ENCODE data around the gene VIT.

The VIT gene

DNA sequence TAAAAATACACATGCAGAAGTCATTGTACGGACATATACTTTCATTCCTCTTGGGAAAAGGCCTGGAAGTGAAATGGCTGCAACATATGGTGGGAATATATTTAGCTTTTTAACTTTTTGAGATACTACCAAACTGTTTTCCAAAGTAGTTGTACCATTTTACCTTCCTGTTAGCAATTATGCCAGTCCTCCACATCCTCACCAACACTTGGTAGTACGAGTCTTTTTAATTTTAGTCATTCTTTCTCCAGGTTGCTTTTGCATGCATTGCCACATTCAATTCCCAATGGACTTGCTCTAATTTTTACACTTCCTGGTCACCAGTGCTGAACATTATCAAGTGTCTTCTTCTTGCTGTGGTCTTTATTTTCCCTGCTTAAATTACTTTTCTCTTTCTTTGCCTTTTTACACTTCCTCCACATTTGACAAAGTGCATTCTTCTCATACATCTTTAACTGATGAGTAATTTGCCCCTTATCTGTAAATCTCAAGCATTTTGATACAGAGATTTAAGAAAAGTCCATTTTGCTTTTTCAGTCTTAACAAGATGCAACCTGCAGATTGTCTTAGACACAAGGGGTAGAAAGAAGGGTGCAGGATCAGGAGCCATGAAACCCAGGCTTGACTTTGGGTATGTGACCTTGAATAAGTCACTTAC lies 14.5 kb downstream of the VIT start:
- no peak for DNase-seq (ENCODE audit: low spot score)

DNA sequence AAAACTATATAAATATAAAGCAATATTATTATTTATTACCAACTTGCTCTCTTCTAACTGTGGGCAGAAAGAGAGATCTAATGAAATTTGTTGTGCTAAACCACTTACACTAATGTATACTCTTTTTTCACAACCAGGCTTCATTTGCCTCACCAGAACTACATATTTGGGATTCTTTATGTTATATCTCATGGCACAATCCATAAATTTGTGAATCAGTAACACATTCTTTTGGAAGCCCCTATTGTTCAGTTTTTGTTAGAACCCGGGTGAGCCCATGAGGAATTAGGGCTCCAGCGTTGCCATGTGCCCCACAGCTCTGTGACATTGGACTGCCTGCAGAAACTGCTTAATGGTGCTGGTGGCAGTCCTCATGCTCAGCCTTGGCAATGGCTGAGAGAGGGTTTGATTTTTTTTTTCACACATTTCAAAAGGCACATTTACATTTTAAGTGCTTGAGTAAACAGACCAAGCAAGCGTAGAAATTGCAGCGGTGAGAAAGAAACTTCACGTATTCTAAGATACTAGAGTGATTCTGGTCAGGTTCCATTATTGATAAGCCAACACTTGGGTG lies 15.3 kb downstream of the VIT start:
- no peak for DNase-seq (ENCODE audit: low spot score)

DNA sequence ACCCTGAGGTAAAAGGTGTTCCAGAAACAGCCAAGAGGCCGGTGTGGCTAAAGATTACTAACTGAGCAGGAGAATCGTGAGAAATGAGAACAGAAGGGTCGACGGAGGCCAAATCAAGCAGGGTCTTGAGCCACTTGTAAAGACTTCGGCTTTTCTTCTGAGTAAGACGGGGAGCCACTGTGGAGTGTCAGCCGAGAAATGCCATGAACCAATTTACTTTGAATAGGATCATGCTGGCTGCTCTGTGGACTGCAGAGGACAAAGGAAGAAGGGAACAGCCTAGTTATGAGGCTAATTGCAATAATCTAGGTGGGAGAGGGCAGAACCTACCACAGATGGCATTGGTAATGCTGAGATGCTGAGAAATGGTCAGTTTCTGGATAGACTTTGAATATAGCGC lies 16.8 kb downstream of the VIT start:
- DNase-seq (ENCODE audit: low spot score): no peak

DNA sequence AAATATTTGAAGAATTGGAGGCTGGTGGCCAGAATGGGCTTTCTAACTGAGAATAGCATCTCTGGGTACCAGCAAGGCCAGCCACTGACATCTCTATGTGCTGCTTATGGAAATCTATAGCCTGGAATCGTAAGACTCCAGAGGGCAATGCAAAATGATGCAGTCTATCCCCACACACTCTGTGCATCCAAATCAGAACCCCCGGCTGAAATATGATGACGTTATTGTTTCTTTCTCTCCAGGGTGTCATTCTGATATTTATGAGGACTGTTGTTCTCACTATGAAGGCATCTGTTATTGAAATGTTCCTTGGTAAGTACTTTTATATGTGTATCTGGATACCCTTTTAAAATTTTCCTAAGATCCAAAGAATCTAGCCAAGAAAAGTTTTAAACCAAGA lies 19.6 kb downstream of the VIT start:
- no peak for DNase-seq (ENCODE audit: low spot score)

DNA sequence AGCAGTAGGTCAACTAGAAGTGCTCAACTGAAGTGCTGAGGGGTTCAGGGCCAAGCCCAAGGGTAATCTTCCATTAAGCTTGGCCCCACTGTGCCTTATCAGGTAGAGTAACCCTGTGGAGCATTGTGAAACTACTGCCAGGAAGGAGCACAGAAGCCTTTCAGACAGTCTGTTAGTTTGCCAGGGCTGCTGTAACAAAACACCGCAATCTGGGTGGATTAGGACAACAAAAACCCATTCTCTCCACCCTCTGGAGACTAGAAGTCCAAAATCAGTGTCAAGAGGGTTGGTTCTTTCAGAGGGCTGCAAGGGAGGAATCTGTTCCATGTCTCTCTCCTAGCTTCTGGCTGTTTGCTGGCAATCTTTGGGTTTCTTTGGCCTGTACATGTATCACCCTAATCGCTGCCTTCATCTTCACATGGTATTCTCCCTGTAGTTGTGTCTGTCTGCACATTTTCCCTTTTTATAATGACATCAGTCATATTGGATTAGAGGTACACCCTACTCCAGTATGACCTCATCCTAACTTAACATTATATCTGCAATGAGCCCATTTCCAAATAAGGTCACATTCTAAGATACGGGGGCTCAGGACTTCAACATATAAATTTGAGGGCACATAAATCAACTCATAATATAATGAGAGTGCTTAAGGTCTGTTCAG lies 21.2 kb downstream of the VIT start:
- no peak for DNase-seq (ENCODE audit: low spot score)

DNA sequence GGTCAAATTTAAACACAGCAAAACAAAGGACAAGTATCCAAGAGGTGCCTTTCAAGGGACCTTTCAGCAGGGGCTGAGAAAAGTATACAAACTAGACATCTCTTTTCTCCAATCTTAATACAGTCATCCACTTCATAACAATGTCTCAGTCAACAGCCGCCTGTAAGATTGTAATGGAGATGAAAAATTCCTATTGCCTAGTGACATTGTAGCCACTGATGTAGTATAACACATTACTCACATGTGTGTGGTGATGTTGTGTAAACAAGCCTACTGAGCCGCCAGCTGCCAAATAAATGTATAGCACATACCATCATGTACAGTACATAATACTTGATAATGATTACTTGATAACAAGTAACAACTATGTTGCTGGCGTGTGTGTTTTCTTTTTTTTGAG lies 31.0 kb downstream of the VIT start:
- no peak for DNase-seq (ENCODE audit: low spot score)

DNA sequence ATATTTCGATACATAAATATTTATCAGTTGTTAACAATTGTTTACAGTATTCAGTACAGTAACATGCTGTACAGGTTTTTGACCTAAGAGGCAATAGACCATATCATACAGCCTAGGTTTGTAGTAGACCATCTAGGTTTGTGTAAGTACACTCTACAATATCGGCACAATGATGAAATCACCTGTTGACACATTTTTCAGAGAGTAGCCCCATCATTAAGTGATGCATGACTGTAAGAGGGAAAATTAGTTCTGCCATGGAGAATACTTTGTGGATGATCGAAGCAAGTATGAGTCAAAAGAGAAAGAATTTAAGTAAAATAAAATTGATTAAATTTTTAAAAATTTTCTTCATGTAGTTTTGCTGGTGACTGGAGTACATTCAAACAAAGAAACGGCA lies 32.6 kb downstream of the VIT start:
- no peak for DNase-seq (ENCODE audit: low spot score)

DNA sequence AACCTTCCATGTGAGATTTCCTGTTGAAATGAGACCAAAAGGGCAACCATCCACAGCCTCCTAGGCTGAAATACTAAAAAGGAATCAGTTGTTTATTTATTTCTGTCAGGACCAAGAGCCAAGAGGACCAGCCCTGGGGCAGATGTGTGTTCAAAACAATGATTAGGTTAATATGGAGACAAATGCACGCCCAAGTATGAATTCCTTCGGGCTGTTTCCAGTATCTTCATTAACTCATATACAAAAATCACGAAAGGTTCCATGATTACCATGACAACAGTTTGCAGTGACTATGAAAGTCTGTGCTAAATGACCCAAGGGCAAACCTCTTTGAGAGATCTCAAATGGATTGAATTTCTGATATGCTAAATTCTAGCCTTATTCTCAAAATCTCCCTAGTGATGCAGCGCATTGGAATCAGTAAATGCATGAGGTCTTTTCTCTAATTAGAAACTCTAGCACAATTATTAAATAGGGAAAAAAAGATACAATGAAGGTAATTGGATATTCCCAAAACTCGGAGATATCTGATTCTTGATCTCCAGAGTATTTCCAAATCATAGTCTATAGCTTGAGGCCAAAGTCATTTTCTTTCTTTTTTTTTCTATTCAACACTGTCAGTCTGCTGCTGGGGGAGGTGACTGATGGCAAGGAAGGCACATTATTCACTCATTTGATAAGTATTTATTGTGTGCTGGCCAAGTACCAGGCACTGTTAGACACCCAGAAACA lies 35.6 kb downstream of the VIT start:
- DNase-seq (ENCODE audit: low spot score): no peak

DNA sequence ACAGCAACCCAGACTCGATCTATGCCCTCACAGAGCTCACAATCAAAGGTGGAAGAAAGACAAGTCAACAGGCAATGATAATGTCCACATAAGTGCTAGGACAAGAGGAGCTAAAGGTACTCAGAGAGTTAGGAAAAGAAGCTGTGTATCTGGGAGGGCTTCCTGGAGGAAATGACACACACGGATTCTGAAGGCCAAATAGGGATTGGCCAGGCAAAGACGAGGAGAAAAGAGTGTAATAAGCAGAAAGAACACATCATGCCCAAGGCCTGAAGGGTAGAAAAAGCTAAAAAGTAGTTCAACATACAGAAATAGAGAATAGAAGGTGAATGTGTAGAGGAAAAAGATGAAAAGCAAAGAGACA lies 36.1 kb downstream of the VIT start:
- DNase-seq (ENCODE audit: low spot score): no peak

DNA sequence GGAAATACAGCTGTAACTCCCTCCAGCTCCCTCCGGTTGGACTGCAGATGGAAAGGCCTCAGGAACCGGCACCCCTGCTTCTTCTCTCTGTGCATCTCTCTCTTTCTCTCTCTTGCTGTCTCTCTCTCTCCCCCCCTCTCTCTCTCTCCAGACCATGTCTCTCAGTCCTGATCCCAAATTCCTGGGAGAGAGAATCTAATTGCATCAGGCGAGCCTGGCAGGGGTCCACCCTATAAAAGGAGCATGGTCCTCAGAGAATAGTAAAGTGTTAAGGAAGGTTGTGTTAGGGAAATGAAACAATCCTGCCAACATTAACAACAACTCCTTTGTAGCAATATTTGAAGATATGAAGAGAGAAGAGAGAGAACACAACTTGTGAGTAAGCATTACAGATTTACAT lies 36.7 kb downstream of the VIT start:
- no peak for DNase-seq (ENCODE audit: low spot score)

DNA sequence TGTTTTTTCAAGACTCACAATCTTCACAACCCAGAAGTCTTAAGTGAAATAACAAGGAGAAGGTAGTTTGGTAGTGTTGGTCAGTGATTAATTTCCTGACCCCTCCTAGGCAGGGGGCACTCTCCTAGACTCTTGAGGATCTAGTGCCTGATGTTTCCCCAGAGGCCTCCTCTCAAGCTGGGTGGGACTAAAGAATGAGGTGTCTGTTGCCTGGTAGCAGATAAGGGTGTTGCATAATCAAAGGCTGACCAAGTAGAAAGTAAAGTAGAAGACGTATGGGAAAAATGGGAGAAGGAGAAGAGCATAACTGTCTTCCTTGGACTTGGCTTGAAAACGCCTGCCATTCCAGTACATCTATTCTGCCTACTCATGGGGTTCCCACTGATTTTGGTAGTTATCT lies 37.8 kb downstream of the VIT start:
- no peak for DNase-seq (ENCODE audit: low spot score)

DNA sequence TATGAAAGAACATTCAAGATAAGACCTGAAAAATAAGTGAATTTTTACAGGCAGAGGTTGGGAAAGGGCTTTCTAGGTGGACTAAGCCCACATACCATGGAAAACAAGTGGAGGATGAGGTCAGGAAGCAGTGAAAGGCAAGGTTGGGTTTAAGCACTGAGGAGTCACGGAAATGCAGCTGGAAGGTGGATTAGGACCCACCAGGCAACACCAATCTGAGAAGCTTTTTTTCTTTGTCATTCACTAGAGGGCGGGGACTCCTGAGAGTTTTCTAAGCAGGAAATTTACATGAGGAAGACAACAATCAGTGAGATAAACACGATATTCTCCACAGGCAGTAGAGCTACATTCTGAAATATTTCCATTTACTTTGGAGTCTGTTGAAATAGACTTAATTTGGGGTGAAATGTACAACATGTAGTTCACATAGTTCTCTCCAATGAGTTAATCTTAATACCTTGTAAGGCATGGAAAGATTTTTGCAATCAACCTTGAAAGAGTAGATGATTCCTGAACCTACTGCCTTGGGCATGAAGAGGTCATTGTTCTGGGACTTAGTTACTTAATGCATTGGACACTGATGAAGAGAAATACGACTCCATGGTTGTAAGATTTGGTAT lies 40.7 kb downstream of the VIT start:
- DNase-seq (ENCODE audit: low spot score): no peak

DNA sequence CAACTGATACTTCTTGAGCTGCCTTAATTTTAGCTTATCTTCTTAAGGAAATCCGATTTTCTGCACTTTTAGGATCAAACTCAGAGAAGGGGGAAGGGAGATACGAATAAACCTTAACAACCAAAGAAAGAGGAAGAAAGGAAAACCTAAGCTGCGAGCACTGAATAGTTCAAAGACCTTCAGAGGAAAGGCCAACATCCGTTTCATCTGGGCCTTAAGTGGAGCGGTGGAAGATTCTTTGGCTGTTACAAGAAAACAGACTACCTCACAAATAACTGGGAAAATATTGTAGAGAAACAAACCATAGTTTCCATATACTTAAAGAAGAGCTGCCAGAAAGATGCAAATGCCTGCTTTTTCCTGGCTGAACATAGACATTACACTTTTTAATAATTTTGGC lies 43.6 kb downstream of the VIT start:
- DNase-seq (ENCODE audit: low spot score): no peak

DNA sequence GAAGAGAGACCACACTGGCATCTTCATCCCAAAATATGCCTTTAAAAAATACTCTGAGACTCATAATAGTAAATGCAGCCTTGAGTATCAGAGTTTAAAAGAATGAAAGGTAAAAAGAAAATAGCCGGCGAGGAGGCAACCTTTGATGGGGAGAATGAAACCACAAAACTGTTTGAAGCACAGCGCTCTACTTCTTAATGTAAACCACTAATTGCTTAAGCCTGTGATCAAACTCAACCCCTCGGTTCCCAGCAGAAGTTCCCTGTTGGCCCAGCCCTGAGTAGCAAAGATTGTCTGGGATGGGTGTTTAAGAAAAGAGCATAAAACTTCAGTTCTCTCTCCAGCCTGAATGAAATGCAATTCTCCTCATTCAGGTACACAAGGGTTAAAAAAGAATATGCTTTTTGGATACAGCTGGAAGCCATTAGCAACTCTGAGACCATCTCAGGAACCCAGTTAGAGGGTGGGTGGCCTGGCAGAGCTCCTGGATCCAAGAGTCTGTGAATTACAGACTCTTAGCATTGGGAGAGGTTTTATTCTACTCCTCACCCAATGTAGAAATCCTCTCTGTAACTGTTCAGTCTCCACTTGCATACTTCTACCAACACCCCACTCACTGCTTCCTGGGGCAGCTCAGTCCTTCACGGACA lies 44.8 kb downstream of the VIT start:
- no peak for DNase-seq (ENCODE audit: low spot score)

DNA sequence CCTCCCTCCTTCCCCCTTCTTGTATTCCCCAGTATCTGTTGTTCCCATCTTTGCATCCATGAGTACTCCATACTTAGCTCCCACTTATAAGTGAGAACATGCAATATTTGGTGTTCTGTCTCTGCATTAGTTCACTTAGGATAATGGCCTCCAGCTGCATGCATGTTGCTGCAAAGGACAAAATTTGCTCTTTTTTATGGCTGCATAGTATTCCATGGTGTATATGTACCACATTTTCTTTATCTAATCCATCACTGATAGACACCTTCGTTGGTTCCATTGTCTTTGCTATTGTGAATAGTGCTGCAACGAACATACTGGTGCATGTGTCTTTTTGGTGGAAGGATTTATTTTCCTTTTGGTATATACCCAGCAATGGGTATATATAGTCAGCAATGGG lies 47.4 kb downstream of the VIT start:
- DNase-seq (ENCODE audit: low spot score): no peak

DNA sequence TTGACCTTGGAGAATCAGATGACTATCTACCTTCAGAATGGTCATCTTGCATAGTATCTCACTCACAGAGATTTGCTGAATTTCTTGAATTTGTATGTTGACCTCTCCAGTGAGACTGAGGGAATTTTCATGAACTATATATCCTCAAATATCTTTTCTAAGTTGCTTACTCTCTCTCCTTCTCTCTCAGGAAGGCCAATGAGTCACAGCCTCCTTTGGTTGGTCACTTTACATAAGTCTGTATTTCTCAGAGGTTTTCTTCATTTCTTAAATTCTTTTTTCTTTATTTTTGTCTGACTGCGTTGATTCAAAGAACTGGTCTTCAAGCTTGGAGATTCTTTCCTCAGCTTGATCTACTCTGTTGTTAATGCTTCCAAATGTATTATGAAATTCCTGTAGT lies 51.7 kb downstream of the VIT start:
- no peak for DNase-seq (ENCODE audit: low spot score)

DNA sequence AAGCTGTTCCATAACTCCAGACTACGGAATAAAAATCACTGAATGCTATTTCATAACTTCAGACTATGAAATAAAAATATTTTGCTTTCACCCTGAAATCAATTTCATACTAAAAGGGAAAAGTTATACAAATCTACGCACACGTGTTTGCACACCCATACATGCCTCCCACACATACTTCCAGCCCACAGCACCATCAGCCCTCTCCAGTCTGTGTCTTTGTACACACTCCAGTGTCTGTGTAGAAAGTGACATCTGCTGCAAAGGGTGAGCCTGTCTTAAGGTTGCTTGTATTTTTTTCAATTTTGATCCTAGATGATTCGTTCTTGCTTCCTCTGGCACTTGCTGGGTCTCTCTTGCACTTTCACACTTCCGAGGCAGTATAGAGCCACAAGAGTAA lies 53.6 kb downstream of the VIT start:
- DNase-seq (ENCODE audit: low spot score): no peak

DNA sequence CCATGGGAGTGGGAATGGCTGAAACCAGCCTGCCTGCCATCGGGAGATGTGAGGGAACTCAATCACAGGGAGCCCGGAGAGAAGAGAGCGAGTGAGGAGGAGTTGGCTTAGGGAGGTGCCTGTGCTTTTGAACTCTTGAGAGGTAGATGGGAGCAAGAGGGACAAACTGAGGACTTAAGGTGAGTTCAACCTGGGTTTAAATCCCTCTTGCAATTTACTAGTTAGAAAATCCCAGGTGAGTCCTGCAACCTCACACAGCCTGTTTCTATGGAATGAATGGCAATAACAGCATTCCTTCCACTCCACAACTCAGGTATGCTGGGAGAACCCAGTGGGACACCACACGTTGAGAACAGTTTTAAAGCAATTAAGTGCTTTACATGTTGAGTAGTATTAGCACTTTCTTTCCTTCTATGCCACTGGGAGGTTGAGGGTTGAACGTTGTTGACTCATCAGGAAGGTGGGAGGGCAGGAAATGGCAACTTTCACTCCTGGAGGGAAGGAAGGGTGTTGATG lies 57.3 kb downstream of the VIT start:
- no peak for DNase-seq (ENCODE audit: low spot score)

DNA sequence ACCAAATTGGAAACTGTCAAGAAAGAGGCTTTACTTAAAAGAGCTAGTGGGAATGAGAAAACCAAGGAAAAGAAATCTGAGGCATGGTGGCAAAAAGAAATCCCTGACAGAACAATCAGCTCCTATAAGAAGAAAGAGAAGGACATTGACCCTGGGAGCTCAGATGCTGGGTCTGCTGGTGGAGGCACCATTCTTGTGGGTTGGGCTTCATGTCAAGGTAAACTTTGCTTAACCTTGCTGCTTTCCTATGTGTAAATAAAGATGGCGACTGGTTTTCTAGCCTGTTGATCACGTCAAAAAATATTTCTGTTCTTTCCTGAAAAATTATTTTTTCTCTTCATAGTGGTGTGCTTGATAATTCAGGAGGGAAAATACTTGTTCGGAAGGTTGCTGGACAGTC lies 58.1 kb downstream of the VIT start:
- DNase-seq (ENCODE audit: low spot score): no peak

DNA sequence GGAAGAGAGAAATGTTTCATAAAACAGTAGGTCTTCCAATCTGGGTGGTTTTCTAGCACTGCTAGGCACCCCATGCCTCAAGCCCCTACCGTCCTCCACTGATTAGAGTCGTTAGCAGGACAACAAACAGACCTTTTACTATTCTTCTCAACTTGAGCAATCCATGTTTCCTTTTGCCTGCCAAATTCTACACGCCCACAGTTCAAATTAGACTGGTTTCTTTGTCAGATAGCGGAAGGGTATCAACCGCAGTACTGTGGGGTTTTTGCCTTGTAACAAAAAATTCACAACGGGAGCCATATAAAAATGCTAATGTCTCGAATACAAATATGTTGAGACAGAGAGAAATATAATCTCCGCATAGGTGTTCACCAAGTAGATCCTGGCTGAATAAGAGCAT lies 59.9 kb downstream of the VIT start:
- no peak for DNase-seq (ENCODE audit: low spot score)

DNA sequence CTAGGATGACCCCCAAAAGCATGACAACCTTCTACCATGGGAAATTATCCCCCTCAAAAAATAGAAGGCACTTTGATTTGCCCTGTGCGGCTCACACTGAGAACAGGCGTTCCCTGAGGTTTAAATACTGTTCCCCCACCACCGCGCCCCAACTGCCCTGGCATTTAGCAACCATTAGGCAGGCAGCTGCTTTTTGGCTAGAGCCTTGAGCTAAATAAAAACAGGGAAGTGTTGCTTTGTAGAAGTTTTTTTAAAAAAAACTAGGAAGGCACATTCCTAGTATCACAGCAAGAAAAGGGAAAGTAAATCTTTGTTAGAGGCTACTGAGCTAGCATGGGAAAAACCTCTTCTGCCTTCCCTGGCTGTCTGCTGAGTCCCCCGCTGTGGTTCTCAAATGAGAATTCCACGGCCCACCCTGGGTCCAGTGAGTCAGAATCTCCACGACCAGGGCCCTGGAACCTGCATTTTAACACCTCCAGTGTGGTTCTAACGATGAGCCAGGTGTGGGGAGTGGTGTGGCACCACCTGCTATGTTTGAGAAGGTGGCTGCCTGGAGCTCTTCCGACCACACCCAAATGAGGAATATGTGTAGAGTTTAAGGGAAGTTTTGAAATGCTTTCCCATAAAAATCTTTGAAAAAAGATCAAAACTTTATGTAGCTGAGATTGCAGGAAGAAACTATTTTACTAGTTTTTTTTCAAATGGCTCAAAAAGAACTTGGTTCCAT lies 66.4 kb downstream of the VIT start:
- DNase-seq (ENCODE audit: low spot score): no peak

Measured in germinal center (tissue), 1 donor.